Stimulated activated naive CD8-positive, alpha-beta T cell treated with anti-CD3 and anti-CD28 coated beads, Interleukin-15, amount 100 ng/mL, for 72 hours (primary cell): Measurements from ENCODE around the gene C20orf204.

Source experiments
- ATAC-seq: fragments of 150-1000 bp; cut with Tn5 transposase; 2 replicates; pipeline ENCODE4 v1.10.0; 2021; ENCODE audit warnings: mild to moderate bottlenecking, moderate library complexity
- DNase-seq, 2 donors: peaks; one replicate each; pipeline ENCODE4 v3.0.0; 2021 to 2022
- H3K27ac Mint-ChIP-seq, 2 donors: one replicate each; pipeline ENCODE4 v1.8.0; 2022; ENCODE audit warnings: mild to moderate bottlenecking in 2 of 2, mixed read lengths in 2 of 2, moderate library complexity in 2 of 2
- H3K27me3 Mint-ChIP-seq: one replicate; pipeline ENCODE4 v1.8.0; 2022; ENCODE audit warnings: mixed read lengths
- H3K4me1 Mint-ChIP-seq: one replicate; pipeline ENCODE4 v1.8.0; 2022; ENCODE audit warnings: mild to moderate bottlenecking, mixed read lengths
- H3K4me3 Mint-ChIP-seq, 2 donors: one replicate each; pipeline ENCODE4 v1.8.0; 2022; ENCODE audit warnings: mild to moderate bottlenecking in 2 of 2, mixed read lengths in 2 of 2, moderate library complexity in 1 of 2
- H3K9me3 Mint-ChIP-seq, 2 donors: one replicate each; pipeline ENCODE4 v1.8.0; 2022; ENCODE audit warnings: mixed read lengths in 2 of 2

The C20orf204 gene

GRCh38 chr20:64067005-64067632 is 31.1 kb downstream of the C20orf204 start:
- Mint-ChIP-seq H3K4me1 (peaks cover 77% of the 10 kb centered on the region), H3K9me3 (no peaks in the 10 kb centered on the region), H3K4me3 (no peak overlapping the region), H3K27ac (peak overlapping the region in 1 of 2 donors; percentile 20), H3K27me3 (no peaks in the 10 kb centered on the region)
- ATAC-seq: no peak
- DNase-seq: no peak

DNA sequence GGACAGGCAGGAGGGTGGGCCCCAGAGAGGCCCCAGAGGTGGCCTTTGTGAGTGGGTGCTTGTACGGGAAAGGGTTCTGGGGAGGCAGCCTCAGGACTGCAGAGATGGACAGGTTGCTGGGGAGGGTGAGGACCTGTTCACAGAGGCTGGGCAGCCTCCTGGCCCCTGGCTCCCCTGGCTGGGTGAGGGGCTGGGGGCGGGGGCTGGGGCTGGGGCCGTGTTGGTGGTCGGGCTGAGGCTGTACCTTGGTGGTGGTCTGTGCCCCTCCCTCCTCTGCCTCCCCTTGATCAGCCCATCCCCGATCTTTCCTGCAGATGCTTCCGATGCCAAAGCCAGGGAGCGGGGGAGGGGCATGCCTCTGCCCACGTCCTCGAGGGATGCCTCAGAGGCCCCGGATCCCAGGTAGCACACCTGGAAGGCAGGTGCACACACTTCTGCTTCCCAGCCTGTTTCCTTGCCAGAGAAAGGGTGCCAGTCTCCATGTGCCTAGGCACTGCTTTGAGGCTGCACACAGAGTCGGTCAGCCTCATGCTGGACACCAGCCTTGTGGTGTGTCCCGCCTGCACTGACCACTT is 31.8 kb downstream of the C20orf204 start:
- Mint-ChIP-seq H3K27ac (peak overlapping the region in 1 of 2 donors; percentile 84), H3K4me1 (peaks cover 76% of the 10 kb centered on the region), H3K4me3 (no peak overlapping the region), H3K27me3 (no peaks in the 10 kb centered on the region), H3K9me3 (no peaks in the 10 kb centered on the region)
- ATAC-seq (no peak), DNase-seq (no peak)

GRCh38 chr20:64068386-64069208 is 32.6 kb downstream of the C20orf204 start:
- Mint-ChIP-seq H3K27me3 (no peaks in the 10 kb centered on the region), H3K4me1 (peaks cover 74% of the 10 kb centered on the region)
- no peak for DNase-seq

DNA sequence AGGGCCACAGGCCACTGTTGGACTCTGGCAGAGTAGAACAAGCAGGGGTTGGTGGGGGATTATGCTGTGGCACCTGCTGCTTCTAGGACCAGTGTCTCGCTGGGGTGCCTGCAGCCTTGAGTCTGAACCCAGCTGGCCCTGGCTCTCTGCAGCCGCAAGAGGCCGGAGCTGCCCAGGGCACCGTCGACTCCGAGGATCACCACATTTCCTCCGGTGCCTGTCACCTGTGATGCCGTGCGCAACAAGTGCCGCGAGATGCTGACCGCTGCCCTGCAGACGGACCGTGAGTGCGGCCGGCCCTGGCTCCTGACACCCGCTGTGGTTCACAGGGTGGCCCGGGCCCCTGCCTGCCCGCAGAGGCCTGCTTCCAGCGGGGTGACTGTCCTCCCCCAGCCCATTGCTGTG is 33.2 kb downstream of the C20orf204 start:
- H3K4me1 Mint-ChIP-seq: peaks cover 71% of the 10 kb centered on the region

More at GRCh38 chr20:64068386-64069208, 32.6 kb downstream of the C20orf204 start:
- peak overlapping the region; percentile 34 to 52 for H3K27ac Mint-ChIP-seq
- H3K9me3 Mint-ChIP-seq: no peaks in the 10 kb centered on the region
- H3K4me3 Mint-ChIP-seq: no peak overlapping the region
- ATAC-seq: no peak

DNA sequence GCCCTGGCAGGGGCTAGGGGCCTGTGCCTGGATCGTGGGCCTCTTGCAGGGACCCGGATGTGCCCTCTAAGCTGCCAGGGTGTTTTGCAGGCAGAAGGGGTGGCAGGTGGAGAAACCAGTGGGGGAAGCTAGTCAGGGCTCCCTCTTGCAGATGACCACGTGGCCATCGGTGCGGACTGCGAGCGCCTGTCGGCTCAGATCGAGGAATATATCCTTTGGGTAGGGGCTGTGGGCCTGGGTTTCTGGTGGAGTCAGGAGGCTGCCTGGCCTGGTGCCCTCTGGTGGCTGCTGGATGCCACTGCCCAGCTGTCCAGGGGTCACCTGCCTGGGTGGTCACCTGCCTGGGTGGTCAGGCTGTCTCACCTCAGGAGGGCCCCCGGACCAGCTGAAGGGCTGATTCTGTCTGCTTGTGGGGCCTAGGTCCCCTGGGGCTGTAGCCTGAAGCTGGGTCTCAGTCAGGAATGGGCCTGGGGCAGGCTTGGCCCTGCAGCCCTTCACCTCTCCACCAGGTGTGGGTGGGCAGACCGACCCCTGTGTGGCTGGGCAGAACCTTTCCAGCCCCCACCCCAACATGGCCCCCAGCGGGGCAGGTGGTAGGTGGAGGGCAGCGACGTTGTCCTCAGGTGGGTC is 33.7 kb downstream of the C20orf204 start:
- H3K27ac Mint-ChIP-seq: no peak overlapping the region

More for the DNA sequence above, 33.2 kb downstream of the C20orf204 start:
- Mint-ChIP-seq H3K4me3 (no peak overlapping the region), H3K27ac (no peak overlapping the region), H3K27me3 (no peaks in the 10 kb centered on the region), H3K9me3 (no peaks in the 10 kb centered on the region)
- DNase-seq (no peak), ATAC-seq (no peak)

DNA sequence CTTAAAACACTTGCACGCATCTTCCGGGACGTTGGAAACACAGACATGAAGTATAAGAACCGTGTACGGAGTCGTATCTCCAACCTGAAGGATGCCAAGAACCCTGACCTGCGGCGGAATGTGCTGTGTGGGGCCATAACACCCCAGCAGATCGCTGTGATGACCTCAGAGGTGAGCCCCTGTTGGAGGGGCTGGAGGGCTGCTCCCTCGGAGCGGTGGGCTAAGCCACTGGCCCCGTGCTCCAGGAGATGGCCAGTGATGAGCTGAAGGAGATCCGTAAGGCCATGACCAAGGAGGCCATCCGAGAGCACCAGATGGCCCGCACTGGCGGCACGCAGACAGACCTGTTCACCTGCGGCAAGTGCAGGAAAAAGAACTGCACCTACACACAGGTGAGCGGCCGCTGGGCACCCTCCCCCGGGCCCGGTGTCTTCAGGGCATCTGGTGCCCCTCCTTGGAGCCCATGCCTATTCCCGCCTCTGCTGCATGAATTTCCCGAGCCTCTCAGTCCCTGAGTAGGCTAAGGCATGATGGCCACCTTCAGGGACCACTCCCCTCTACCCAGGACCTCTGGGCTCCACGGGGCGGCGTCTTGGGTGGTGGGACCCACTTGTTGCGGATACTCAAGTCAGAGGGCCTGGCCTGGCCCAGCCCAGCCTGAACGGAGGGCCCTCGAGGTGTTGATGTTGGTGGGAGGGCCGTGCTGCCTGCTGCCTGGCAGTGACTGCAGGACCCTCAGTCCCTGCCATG is 34.4 kb downstream of the C20orf204 start:
- Mint-ChIP-seq H3K9me3 (no peaks in the 10 kb centered on the region), H3K27ac (peak overlapping the region in 1 of 2 donors; percentile 49), H3K27me3 (no peaks in the 10 kb centered on the region), H3K4me1 (peaks cover 64% of the 10 kb centered on the region), H3K4me3 (no peak overlapping the region)
- no peak for DNase-seq
- no peak for ATAC-seq

More for the DNA sequence above, 33.7 kb downstream of the C20orf204 start:
- Mint-ChIP-seq H3K4me3 (no peak overlapping the region), H3K27me3 (no peaks in the 10 kb centered on the region), H3K9me3 (no peaks in the 10 kb centered on the region), H3K4me1 (peaks cover 67% of the 10 kb centered on the region)
- no peak for DNase-seq
- no peak for ATAC-seq

- no peak overlapping the region for H3K27ac Mint-ChIP-seq
- DNase-seq (no peak), ATAC-seq (no peak)
- no peak overlapping the region for H3K4me3 Mint-ChIP-seq
- H3K4me1 Mint-ChIP-seq: peaks cover 64% of the 10 kb centered on the region
- no peaks in the 10 kb centered on the region for H3K9me3 Mint-ChIP-seq
- H3K27me3 Mint-ChIP-seq: no peaks in the 10 kb centered on the region
These were observed 35.7 kb downstream of the C20orf204 start for GRCh38 chr20:64071341-64072332.

GRCh38 chr20:64072498-64073063 is 36.6 kb downstream of the C20orf204 start:
- Mint-ChIP-seq H3K27me3 (no peaks in the 10 kb centered on the region), H3K9me3 (no peaks in the 10 kb centered on the region), H3K4me3 (no peak overlapping the region), H3K4me1 (peaks cover 64% of the 10 kb centered on the region), H3K27ac (no peak overlapping the region)
- DNase-seq: no peak
- no peak for ATAC-seq

DNA sequence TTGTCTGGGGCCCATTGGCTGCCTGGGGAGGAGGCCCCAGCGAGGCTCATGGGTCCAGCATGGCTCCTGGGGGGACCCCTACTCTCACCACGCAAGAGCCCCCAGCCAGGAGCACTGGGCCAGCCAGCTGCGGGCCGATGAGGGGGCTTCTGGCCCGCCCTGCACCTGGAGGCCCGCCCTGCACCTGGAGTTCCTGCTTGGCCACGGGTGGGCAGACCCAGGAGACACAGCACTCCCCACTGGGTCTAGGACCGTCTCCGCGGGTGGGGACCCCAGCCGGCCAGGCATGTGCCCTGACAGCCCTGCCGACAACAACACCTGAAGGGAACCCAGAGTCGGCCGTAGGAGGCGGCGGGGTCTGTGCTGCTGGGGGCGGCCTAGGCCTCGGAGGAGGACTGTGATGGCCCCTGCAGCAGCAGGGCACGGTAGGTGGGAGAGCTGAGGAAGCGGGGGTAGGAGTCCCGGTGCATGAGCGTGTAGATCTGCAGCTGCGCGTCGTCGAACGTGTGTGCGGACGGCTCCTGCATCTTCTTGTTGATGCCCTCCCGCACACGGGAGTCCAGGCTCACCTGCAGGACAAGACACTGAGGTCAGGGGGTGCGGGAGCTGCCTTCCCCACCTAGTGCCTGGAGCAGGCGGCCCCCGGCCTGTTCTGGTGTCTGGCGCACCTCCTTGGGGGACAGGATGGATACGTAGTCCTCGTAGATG is 37.6 kb downstream of the C20orf204 start:
- Mint-ChIP-seq H3K27ac (peak overlapping the region in 1 of 2 donors; percentile 63), H3K27me3 (no peaks in the 10 kb centered on the region), H3K9me3 (no peaks in the 10 kb centered on the region), H3K4me1 (peaks cover 64% of the 10 kb centered on the region), H3K4me3 (no peak overlapping the region)
- ATAC-seq (no peak), DNase-seq (no peak)

GRCh38 chr20:64074184-64074789 is 38.3 kb downstream of the C20orf204 start:
- Mint-ChIP-seq H3K4me3 (no peak overlapping the region), H3K9me3 (no peaks in the 10 kb centered on the region), H3K4me1 (peaks cover 63% of the 10 kb centered on the region), H3K27ac (no peak overlapping the region), H3K27me3 (no peaks in the 10 kb centered on the region)
- DNase-seq (no peak), ATAC-seq (no peak)

DNA sequence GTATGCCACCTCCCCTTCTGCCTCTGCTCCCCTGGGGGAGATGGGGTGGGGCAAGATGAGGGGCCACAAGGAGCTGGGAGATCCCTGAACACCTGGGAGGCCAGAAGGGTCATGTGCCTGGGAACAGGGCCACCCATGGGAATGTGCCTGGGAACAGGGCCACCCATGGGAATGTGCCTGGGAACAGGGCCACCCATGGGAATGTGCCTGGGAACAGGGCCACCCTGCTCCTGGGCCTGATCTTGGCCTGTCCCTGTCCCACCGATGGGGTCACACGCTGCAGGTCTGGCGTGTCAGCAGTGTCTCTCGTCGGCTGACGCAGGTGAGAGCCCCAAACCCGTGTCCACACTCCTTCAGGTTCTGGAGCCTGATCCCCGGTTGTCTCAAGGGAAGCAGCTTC is 39.0 kb downstream of the C20orf204 start:
- H3K9me3 Mint-ChIP-seq: no peaks in the 10 kb centered on the region
- H3K27ac Mint-ChIP-seq: peak overlapping the region in 1 of 2 donors; percentile 67
- no peaks in the 10 kb centered on the region for H3K27me3 Mint-ChIP-seq
- DNase-seq (no peak), ATAC-seq (no peak)
- no peak overlapping the region for H3K4me3 Mint-ChIP-seq
- H3K4me1 Mint-ChIP-seq: peaks cover 60% of the 10 kb centered on the region

GRCh38 chr20:64075556-64075955 is 39.6 kb downstream of the C20orf204 start:
- Mint-ChIP-seq H3K27ac (peak overlapping the region in 1 of 2 donors; percentile 86), H3K4me3 (no peak overlapping the region), H3K9me3 (no peaks in the 10 kb centered on the region), H3K4me1 (peaks cover 66% of the 10 kb centered on the region), H3K27me3 (peaks cover 2% of the 10 kb centered on the region)
- ATAC-seq: no peak
- no peak for DNase-seq
